NCI-H2227 treated with DMSO at 0.1 percent for 48 hours (cell line): ENCODE data around the gene SHLD1.
A peak's percentile ranks its signal among the peaks of the same experiment; 100 is the strongest.
"Not testable (repeated sequence)": the region's sequence is repeated elsewhere in the genome, so short reads cannot be mapped to it uniquely, and the experiment has no call there.

Source experiments
- DNase-seq: peaks from one replicate; lab custom pipeline; 2025; lab: John Stamatoyannopoulos, UW

Gene SHLD1, protein sequence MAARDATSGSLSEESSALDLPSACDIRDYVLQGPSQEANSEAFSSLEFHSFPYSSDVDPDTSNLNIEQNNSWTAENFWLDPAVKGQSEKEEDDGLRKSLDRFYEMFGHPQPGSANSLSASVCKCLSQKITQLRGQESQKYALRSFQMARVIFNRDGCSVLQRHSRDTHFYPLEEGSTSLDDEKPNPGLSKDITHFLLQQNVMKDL

GRCh38 chr20:5749952-5750779, at the start of gene SHLD1:
TSS of gene SHLD1 (plus strand) at chr20:5750401. CDS start at chr20:5772866, 22,465 bp downstream.
- DNase-seq: peak; percentile 94

DNA sequence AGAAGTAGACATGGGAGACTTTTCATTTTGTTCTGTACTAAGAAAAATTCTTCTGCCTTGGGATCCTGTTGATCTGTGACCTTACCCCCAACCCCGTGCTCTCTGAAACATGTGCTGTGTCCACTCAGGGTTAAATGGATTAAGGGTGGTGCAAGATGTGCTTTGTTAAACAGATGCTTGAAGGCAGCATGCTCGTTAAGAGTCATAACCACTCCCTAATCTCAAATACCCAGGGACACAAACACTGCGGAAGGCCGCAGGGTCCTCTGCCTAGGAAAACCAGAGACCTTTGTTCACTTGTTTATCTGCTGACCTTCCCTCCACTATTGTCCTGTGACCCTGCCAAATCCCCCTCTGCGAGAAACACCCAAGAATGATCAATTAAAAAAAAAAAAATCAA, 47.9 kb upstream of the SHLD1 start:
- DNase-seq: not testable (repeated sequence)

DNA sequence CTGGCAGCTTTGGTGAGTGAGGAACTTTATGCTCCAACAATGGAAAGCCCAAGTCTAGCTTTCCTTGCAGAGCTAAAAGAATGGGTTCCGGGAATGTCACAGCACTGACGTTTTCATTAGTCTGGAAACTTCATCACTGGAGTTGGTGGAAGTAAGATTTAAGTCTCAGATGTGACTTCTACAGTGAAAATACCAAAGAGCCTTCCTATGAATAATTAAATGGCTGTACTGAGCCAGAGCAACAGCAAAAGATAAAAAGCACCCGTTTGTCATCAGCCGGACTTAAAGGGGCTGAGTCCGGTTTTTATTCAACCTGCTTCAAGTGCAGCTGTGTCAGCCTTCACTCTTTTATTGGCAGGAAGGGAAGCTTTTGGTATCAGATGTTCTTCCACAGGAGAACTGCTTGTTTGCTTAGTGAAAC, 46.5 kb upstream of the SHLD1 start:
- peak; percentile 55 for DNase-seq

GRCh38 chr20:5705827-5706226, 44.4 kb upstream of the SHLD1 start:
- no peak for DNase-seq

DNA sequence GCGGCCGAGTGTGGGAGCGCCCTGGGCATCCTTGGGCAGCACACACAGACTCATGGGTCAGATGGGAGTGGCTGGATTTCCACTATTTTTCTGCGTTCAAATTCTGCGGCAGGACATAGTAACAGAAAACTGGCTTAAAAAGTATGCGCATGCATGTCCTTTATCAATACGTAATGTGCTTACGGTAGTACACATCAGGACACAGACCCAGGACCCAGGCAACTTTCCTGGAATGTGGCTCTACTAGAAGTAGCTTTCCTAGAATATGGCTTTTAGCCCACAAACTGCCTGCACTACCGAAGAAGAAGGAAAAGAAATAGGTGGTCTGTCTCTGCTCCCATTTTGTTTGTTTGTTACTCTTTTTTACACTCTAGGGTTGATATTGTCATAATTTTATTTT, 43.4 kb upstream of the SHLD1 start:
- no peak for DNase-seq

DNA sequence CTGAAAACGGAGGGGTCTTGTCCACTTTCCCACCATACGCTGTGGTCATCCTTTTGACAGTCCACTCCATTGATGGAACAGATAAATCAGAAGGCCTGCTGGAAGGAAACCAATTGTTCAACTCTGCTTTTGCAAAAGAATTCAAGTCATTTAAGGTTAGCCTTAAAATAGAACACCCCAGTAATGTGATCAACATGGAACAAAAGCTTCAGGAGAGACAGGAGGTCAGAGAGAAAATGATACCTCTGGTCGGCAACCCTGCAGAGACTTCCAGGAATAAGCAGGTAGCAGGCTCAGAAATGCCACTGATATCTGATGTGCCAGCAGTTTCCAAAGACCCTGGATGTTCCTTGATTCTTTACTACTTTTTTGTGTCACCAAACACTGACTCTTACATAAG, 39.6 kb upstream of the SHLD1 start:
- DNase-seq: peak; percentile 86

DNA sequence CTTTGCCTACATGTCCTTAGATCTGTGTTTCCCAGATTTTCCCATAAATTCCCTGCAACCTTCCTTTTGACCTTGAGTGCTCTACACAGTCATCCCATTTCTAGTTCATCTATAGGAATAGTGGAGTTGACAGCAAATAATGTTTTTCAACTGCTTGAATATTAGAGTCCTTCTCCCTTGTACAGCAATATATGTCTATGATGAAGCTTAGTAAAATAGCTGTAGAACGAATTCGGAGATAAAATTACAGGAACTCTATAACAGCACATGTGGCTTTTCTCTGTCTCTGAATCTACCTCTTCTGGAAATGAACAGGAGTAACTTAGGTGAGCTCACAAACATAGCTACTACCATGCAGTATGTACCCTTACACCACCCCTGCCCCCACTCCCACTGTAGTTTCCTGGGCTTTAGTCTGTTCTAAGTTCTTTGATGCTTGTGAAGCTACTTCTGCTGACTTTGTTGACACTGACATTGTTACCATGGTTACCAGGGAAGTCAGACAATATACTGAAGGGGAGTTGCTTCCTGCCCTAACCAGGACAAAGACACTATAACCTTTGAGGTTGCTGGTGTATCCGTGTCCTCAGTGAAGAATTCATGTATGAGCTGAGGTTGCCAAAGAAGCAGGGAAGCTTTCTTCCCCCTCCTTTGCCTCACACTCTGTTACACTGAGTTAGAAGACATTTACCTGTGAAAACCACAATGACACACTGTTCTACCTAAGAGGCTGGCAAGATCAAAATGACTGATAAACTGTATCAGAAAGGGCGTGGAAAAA, 35.8 kb upstream of the SHLD1 start:
- DNase-seq: no peak

GRCh38 chr20:5715071-5715841, 34.9 kb upstream of the SHLD1 start:
- no peak for DNase-seq

GRCh38 chr20:5716953-5717352, 33.2 kb upstream of the SHLD1 start:
- DNase-seq: no peak

DNA sequence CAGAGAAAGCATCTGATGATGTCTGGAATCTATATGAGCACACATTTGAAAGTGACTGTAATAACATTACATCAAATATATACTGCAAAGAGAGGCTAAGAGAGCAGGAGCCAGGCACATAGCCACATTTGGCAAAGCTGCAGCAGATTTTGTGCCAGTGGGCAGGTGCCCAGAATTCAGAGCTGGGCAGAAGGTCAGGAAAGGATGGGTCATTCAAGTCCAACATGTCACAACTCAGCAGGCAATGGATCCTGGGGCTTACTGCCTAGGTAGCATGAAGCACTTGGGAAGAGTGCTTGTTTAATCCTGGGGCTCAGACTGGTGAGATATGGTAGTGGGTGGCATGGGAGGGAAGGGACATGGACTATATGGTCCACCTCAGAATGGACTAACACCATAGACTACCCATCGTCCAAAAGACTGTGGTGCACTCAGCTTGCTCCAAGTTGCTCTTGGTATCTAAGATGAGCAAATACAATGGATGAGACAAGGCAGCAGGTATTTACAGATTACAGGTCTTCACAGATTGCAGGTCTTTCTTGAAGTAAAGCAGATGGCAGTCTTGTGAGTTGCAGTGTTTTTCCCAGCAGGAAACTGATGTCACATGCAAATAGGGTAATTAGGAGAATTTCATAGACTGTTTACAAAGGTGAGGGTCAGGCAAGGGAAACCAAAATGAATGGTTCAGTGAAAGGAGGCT, 31.2 kb upstream of the SHLD1 start:
- DNase-seq: no peak

GRCh38 chr20:5719861-5720403, 30.3 kb upstream of the SHLD1 start:
- DNase-seq: no peak

DNA sequence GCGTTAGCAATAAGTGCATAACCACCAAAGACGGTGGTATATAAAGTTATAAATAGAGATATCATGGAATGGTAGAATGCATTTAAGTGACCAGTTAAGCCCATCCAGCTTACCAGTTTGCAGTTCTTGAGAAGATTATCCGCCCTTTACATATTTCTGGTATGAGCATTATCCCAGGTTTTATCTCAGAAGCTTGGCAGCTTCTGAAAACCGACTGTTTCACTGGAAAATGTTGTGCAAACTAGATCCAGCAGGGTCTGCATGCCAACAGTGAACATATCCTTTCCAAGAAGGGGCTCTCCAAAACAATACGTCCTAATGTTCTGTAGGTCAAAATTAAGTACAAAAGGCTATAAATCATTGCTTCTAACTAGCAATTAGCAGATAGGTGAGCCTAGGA, 29.5 kb upstream of the SHLD1 start:
- DNase-seq: peak; percentile 21

DNA sequence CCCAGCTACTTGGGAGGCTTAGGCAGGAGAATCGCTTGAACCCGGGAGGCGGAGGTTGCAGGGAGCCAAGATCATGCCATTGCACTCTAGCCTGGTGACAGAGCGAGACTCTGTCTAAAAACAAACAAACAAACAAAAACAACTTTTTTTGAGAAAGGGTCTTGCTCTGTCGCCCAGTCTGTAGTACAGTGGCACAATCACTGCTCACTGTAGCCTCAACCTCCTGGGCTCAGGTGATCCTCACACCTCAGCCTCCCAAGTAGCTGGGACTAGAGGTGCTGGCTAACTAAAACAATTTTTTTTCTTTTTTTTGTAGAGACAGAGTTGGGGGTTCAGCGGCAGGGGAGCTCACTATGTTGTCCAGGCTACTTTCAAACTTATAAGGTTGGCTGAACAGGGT, 28.8 kb upstream of the SHLD1 start:
- DNase-seq: not testable (repeated sequence)

GRCh38 chr20:5722927-5723326, 27.3 kb upstream of the SHLD1 start:
- no peak for DNase-seq

GRCh38 chr20:5725183-5725463, 25.1 kb upstream of the SHLD1 start:
- not testable (repeated sequence) for DNase-seq

- no peak for DNase-seq
Measured at GRCh38 chr20:5727018-5727515, 23.1 kb upstream of the SHLD1 start.

GRCh38 chr20:5729348-5729747, 20.9 kb upstream of the SHLD1 start:
- no peak for DNase-seq

- no peak for DNase-seq
Measured at GRCh38 chr20:5730131-5730530, 20.1 kb upstream of the SHLD1 start.

- no peak for DNase-seq
Measured at GRCh38 chr20:5731753-5732366, 18.3 kb upstream of the SHLD1 start.

GRCh38 chr20:5734602-5735001, 15.6 kb upstream of the SHLD1 start:
- no peak for DNase-seq
